Spinal cord (tissue), 10 donors: ENCODE data around the gene TRIM6. TPM values are rescaled to one million over a fixed set of nuclear protein-coding genes. Genes with fewer than 3 reads are reported as not detected.

Experiments
- DNase-seq, 6 donors: peaks; one replicate each; pipeline versions ENCODE4 v3.0.0 to v3.0.0-alpha.2; 2013 to 2015; ENCODE audit warnings: low spot score in 6 of 6, low read depth in 4 of 6
- H3K27ac ChIP-seq: one replicate; pipeline ENCODE4 v1.5.1; 2013; ENCODE audit warnings: low read depth, low read length, control low read depth
- H3K27me3 ChIP-seq: one replicate; pipeline ENCODE4 v1.6.1; 2013; ENCODE audit warnings: low read length; ENCODE audit not compliant: control insufficient read depth, insufficient read depth
- H3K36me3 ChIP-seq: one replicate; pipeline ENCODE4 v1.6.1; 2013; ENCODE audit warnings: low read length; ENCODE audit not compliant: control insufficient read depth, insufficient read depth
- H3K4me1 ChIP-seq: one replicate; pipeline ENCODE4 v1.6.1; 2013; ENCODE audit warnings: low read length; ENCODE audit not compliant: control insufficient read depth, insufficient read depth
- H3K4me3 ChIP-seq: one replicate; pipeline ENCODE4 v1.5.1; 2013; ENCODE audit warnings: low read depth, low read length, control low read depth
- H3K9me3 ChIP-seq: one replicate; pipeline ENCODE4 v1.6.1; 2013; ENCODE audit warnings: low read length; ENCODE audit not compliant: control insufficient read depth, insufficient read depth
- WGBS: methylation state at CpG from one replicate; pipeline ENCODE4 v1.1.5; 2013; ENCODE audit warnings: missing lambda C conversion rate; ENCODE audit not compliant: insufficient coverage; 5-methylcytosine and 5-hydroxymethylcytosine counted together
- polyA plus RNA-seq, 2 donors: library from polyadenylated mRNA; unstranded; fragments of 120-200 nt; gene quantifications; one replicate each; pipeline ENCODE4 v1.2.1, GENCODE V29; 2013; ENCODE audit not compliant: insufficient read length in 2 of 2
- total RNA-seq, 2 donors: library from RNA; depleted of rRNA in 1 of 2; stranded (reverse); fragments of 120-200 nt in 1 of 2; fragments of >200 nt in 1 of 2; gene quantifications; one replicate each; pipeline versions ENCODE4 v1.2.3 to v1.2.4, GENCODE V29; 2013 to 2014
- donor health status: healthy.

The TRIM6 gene
- total and polyA plus RNA-seq, 4 donors, result 1.1 to 4.3 (median 2.5) TPM

GRCh38 chr11:5621580-5621979 lies 25.1 kb downstream of the TRIM6 start:
- H3K4me3 ChIP-seq, result no peak overlapping the region
- H3K36me3 ChIP-seq, result no peaks in the 10 kb centered on the region
- peaks cover 3% of the 10 kb centered on the region for H3K4me1 ChIP-seq
- DNase-seq, result no peak
- no peaks in the 10 kb centered on the region for H3K9me3 ChIP-seq
- H3K27me3 ChIP-seq, result no peaks in the 10 kb centered on the region
- H3K27ac ChIP-seq, result no peak overlapping the region

- Histone ChIP-seq H3K4me3 (no peak overlapping the region), H3K9me3 (no peaks in the 10 kb centered on the region), H3K27ac (no peak overlapping the region), H3K27me3 (no peaks in the 10 kb centered on the region), H3K36me3 (no peaks in the 10 kb centered on the region), H3K4me1 (peaks cover 3% of the 10 kb centered on the region)
- no CpG with 5 or more reads among the region's 3 CpGs for WGBS
- no peak for DNase-seq
Measured at GRCh38 chr11:5622802-5623201, 26.4 kb downstream of the TRIM6 start.

- peak within 1 kb of the TSS; percentile 61 for H3K27ac ChIP-seq
- peaks cover 3% of the 10 kb centered on the region for H3K4me1 ChIP-seq
- no peaks in the 10 kb centered on the region for H3K36me3 ChIP-seq
- H3K4me3 ChIP-seq, result peak within 1 kb of the TSS; percentile 47
- 80% methylated on average over 4 of the region's 7 CpGs for WGBS
- no peaks in the 10 kb centered on the region for H3K9me3 ChIP-seq
- peak in 2 of 6 donors; percentile 11 to 70 for DNase-seq
- no peaks in the 10 kb centered on the region for H3K27me3 ChIP-seq
Measured at GRCh38 chr11:5624489-5625279, 28.2 kb downstream of the TRIM6 start, which contains the start of gene TRIM34. Gene TRIM34 (plus strand): TSS chr11:5625001. CDS start chr11:5632332, 7,331 bp downstream.

GRCh38 chr11:5625281-5625680 lies 28.8 kb downstream of the TRIM6 start:
- Histone ChIP-seq H3K27me3 (no peaks in the 10 kb centered on the region), H3K27ac (peak overlapping the region; percentile 61), H3K36me3 (no peaks in the 10 kb centered on the region), H3K9me3 (no peaks in the 10 kb centered on the region), H3K4me1 (peaks cover 3% of the 10 kb centered on the region), H3K4me3 (peak overlapping the region; percentile 47)
- WGBS, result 13% methylated on average over 4 of the region's 4 CpGs
- DNase-seq, result peak in 2 of 6 donors; percentile 8 to 51

GRCh38 chr11:5626196-5626595 lies 29.8 kb downstream of the TRIM6 start:
- DNase-seq, result no peak
- Histone ChIP-seq H3K27ac (no peak overlapping the region), H3K4me1 (peaks cover 3% of the 10 kb centered on the region), H3K9me3 (no peaks in the 10 kb centered on the region), H3K4me3 (no peak overlapping the region), H3K27me3 (no peaks in the 10 kb centered on the region), H3K36me3 (no peaks in the 10 kb centered on the region)
- 91% methylated on average over 2 of the region's 5 CpGs for WGBS

GRCh38 chr11:5631417-5631816 lies 35.0 kb downstream of the TRIM6 start:
- no peak overlapping the region for H3K27ac ChIP-seq
- no peaks in the 10 kb centered on the region for H3K9me3 ChIP-seq
- DNase-seq, result no peak
- no peak overlapping the region for H3K4me3 ChIP-seq
- no peaks in the 10 kb centered on the region for H3K36me3 ChIP-seq
- 100% methylated on average over 2 of the region's 2 CpGs for WGBS
- no peaks in the 10 kb centered on the region for H3K4me1 ChIP-seq
- H3K27me3 ChIP-seq, result no peaks in the 10 kb centered on the region

- WGBS, result 94% methylated on average over 2 of the region's 5 CpGs
- Histone ChIP-seq H3K9me3 (no peaks in the 10 kb centered on the region), H3K27me3 (no peaks in the 10 kb centered on the region), H3K4me3 (no peak overlapping the region), H3K27ac (no peak overlapping the region), H3K36me3 (no peaks in the 10 kb centered on the region), H3K4me1 (no peaks in the 10 kb centered on the region)
- no peak for DNase-seq
Measured at GRCh38 chr11:5631969-5632635, 35.7 kb downstream of the TRIM6 start.

GRCh38 chr11:5639953-5640352 lies 43.5 kb downstream of the TRIM6 start:
- Histone ChIP-seq H3K27me3 (no peaks in the 10 kb centered on the region), H3K4me3 (no peak overlapping the region), H3K4me1 (no peaks in the 10 kb centered on the region), H3K27ac (no peak overlapping the region), H3K9me3 (no peaks in the 10 kb centered on the region), H3K36me3 (no peaks in the 10 kb centered on the region)
- 60% methylated on average over 1 of the region's 1 CpG for WGBS
- DNase-seq, result no peak

GRCh38 chr11:5643585-5643984 lies 47.1 kb downstream of the TRIM6 start:
- H3K27ac ChIP-seq, result no peak overlapping the region
- no peaks in the 10 kb centered on the region for H3K9me3 ChIP-seq
- H3K4me1 ChIP-seq, result no peaks in the 10 kb centered on the region
- no peak overlapping the region for H3K4me3 ChIP-seq
- H3K27me3 ChIP-seq, result no peaks in the 10 kb centered on the region
- H3K36me3 ChIP-seq, result no peaks in the 10 kb centered on the region
- no peak for DNase-seq

- H3K9me3 ChIP-seq, result no peaks in the 10 kb centered on the region
- no peak overlapping the region for H3K4me3 ChIP-seq
- no peaks in the 10 kb centered on the region for H3K36me3 ChIP-seq
- no peaks in the 10 kb centered on the region for H3K27me3 ChIP-seq
- H3K4me1 ChIP-seq, result no peaks in the 10 kb centered on the region
- no peak for DNase-seq
- 100% methylated on average over 1 of the region's 3 CpGs for WGBS
- H3K27ac ChIP-seq, result no peak overlapping the region
Measured at GRCh38 chr11:5646139-5646538, 49.7 kb downstream of the TRIM6 start.
